GM12878 (cell line): Measurements from ENCODE around the gene TUBA4B. TPM values are rescaled to one million over a fixed set of nuclear protein-coding genes. Genes with fewer than 3 reads are reported as not detected.

Experiments
- ATAC-seq: fragments of 200-7000 bp; cut with Tn5 transposase; 3 replicates; pipeline ENCODE4 v1.9.1; 2020; ENCODE audit warnings: mild to moderate bottlenecking, moderate library complexity
- BruUV-seq: library from RNA; stranded (reverse); fragments of 400-500 nt; replicated peaks from 2 replicates; lab custom pipeline; 2021; lab: Mats Ljungman, UMichigan
- CTCF ChIA-PET: fragments of 300-600 bp; sonication (Branson Sonifier 250); formaldehyde crosslinking; extraction: SDS; loops from one replicate; lab custom pipeline; 2021; ENCODE audit warnings: inconsistent platforms; lab: Yijun Ruan, JAX
- POLR2A ChIA-PET: fragments of 350-600 bp; formaldehyde crosslinking; extraction: SDS; loops from one replicate; lab custom pipeline; 2021; ENCODE audit warnings: inconsistent platforms; lab: Charles Lee
- RAD21 ChIA-PET: fragments of 300-600 bp; sonication (Branson Sonifier 250); formaldehyde crosslinking; loops from one replicate; lab custom pipeline; 2023; ENCODE audit warnings: antibody characterized with exemption; ENCODE audit not compliant: unreplicated experiment; lab: Charles Lee
- SMC1A ChIA-PET: fragments of 300-600 bp; sonication (Branson Sonifier 250); formaldehyde crosslinking; loops from one replicate; lab custom pipeline; 2023; ENCODE audit not compliant: unreplicated experiment, uncharacterized antibody; lab: Charles Lee
- DNase-seq: peaks from one replicate; pipeline ENCODE4 v3.0.0-alpha.2; 2011; ENCODE audit warnings: low read depth, low spot score
- FAIRE-seq: peaks from 3 replicates; lab custom pipeline; 2011; peaks lifted over from hg19 to GRCh38; lab: Jason Lieb, UNC
- H2AFZ ChIP-seq: 2 replicates; pipeline ENCODE4 v1.6.0; 2011; ENCODE audit warnings: low read depth, low read length, control low read depth; ENCODE audit not compliant: control insufficient read depth
- H3K27ac ChIP-seq: 2 replicates; pipeline ENCODE4 v1.5.1; 2011; ENCODE audit warnings: control low read depth; ENCODE audit not compliant: control insufficient read depth, insufficient read depth
- H3K27me3 ChIP-seq, 2 experiments: replicated peaks in 1 of 2; 2 replicates each; pipeline versions ENCODE4 v1.6.0 to v1.6.1; 2011; ENCODE audit warnings: low read length in 1 of 2; ENCODE audit not compliant: control insufficient read depth in 2 of 2, insufficient read depth in 2 of 2
- H3K36me3 ChIP-seq, 2 experiments: 2 replicates each; pipeline ENCODE4 v1.5.1; 2011; ENCODE audit warnings: low read length in 1 of 2; ENCODE audit not compliant: control insufficient read depth in 2 of 2, insufficient read depth in 2 of 2
- H3K4me1 ChIP-seq: 2 replicates; pipeline ENCODE4 v1.6.1; 2011; ENCODE audit warnings: mild to moderate bottlenecking, low read length, moderate library complexity, mixed read lengths; ENCODE audit not compliant: control insufficient read depth, insufficient read depth
- H3K4me2 ChIP-seq: 2 replicates; pipeline ENCODE4 v1.6.0; 2011; ENCODE audit warnings: control low read depth; ENCODE audit not compliant: control insufficient read depth, insufficient read depth
- H3K4me3 ChIP-seq: fragments of 200-600 bp; sonication (generic); 2 replicates; pipeline ENCODE4 v1.5.1; 2016
- H3K79me2 ChIP-seq: 2 replicates; pipeline ENCODE4 v1.6.0; 2011; ENCODE audit warnings: low read length; ENCODE audit not compliant: control insufficient read depth, insufficient read depth
- H3K9ac ChIP-seq: 2 replicates; pipeline ENCODE4 v1.8.0; 2011; ENCODE audit warnings: low read length, control low read depth, mixed read lengths; ENCODE audit not compliant: control insufficient read depth, insufficient read depth
- H3K9me3 ChIP-seq: replicated peaks from 3 replicates; pipeline ENCODE4 v1.5.1; 2011; ENCODE audit warnings: mild to moderate bottlenecking, low read length; ENCODE audit not compliant: control insufficient read depth, insufficient read depth
- H4K20me1 ChIP-seq: 2 replicates; pipeline ENCODE4 v1.6.0; 2011; ENCODE audit not compliant: control insufficient read depth, insufficient read depth
- ASH2L ChIP-seq: fragments of 300-600, 200-600 bp; sonication (generic); IDR thresholded peaks from 2 replicates; pipeline ENCODE4 v1.6.1; 2017; ENCODE audit warnings: low read depth, mild to moderate bottlenecking, borderline replicate concordance
- FOS ChIP-seq: IDR thresholded peaks from 3 replicates; pipeline ENCODE4 v1.6.1; 2011; ENCODE audit warnings: borderline replicate concordance; ENCODE audit not compliant: insufficient read length; ENCODE audit errors: extremely low read depth
- KLF5 ChIP-seq: fragments of 450-650 bp; IDR thresholded peaks from 2 replicates; pipeline ENCODE4 v1.6.1; 2014; ENCODE audit warnings: mild to moderate bottlenecking; ENCODE audit not compliant: partially characterized antibody
- MAX ChIP-seq: IDR thresholded peaks from 2 replicates; pipeline ENCODE4 v1.6.1; 2012; ENCODE audit warnings: low read depth, low read length, improper control_type of control experiment
- MTA3 ChIP-seq: IDR thresholded peaks from 2 replicates; pipeline ENCODE4 v1.6.1; 2012; ENCODE audit warnings: low read length, inconsistent platforms, borderline replicate concordance
- MYC ChIP-seq: IDR thresholded peaks from 2 replicates; pipeline ENCODE4 v1.6.1; 2011; ENCODE audit warnings: mild to moderate bottlenecking, low read length, moderate library complexity, inconsistent platforms; ENCODE audit not compliant: insufficient read depth, insufficient replicate concordance, insufficient read length, severe bottlenecking
- PBX3 ChIP-seq: IDR thresholded peaks from 2 replicates; pipeline ENCODE4 v1.6.1; 2011; ENCODE audit warnings: mild to moderate bottlenecking, low read depth, low read length, moderate library complexity; ENCODE audit not compliant: insufficient replicate concordance
- RELA ChIP-seq: fragments of 450-650 bp; IDR thresholded peaks from 2 replicates; pipeline ENCODE4 v1.8.0; 2014; ENCODE audit warnings: borderline replicate concordance; ENCODE audit not compliant: partially characterized antibody
- ZBTB40 ChIP-seq: fragments of 450-650 bp; IDR thresholded peaks from 2 replicates; pipeline ENCODE4 v1.6.1; 2016; ENCODE audit warnings: mild to moderate bottlenecking, moderate library complexity, borderline replicate concordance
- ZNF687 ChIP-seq: fragments of 450-650 bp; IDR thresholded peaks from 2 replicates; pipeline ENCODE4 v1.6.1; 2017; ENCODE audit warnings: mild to moderate bottlenecking, moderate library complexity
- WGBS: methylation state at CpG from one replicate; pipeline ENCODE4 v1.1.6; 2016; ENCODE audit warnings: low lambda C conversion rate; ENCODE audit not compliant: insufficient replicate concordance, insufficient coverage; ENCODE audit errors: missing lambda C conversion rate; 5-methylcytosine and 5-hydroxymethylcytosine counted together
- in situ Hi-C: fragments of 300-500 bp; cut with MboI; formaldehyde crosslinking; loops from 9 replicates; pipeline ENCODE4 v1.14.3; 2018; ENCODE audit warnings: mixed read lengths
- intact Hi-C: fragments of 100-400 bp; cut with micrococcal nuclease; formaldehyde crosslinking; loops from one replicate; pipeline ENCODE4 v1.14.2; 2022; ENCODE audit not compliant: unreplicated experiment
- polyA plus RNA-seq, 11 experiments: library from polyadenylated mRNA; depleted of rRNA in 4 of 11; unstranded in 6 of 11; stranded (reverse) in 5 of 11; fragments of >200 nt; fragmentation: Nextera tagmentation in 4 of 11; fragmentation: Illumina TruSeq in 1 of 11; extraction: Ambion mirVana in 4 of 11; extraction: Trizol in 1 of 11; gene quantifications; 1 replicate in 1 of 11; 2 replicates in 10 of 11; pipeline versions ENCODE4 v1.2.1 to v1.2.3, GENCODE V29; 2011 to 2016; ENCODE audit warnings: inconsistent platforms in 2 of 11, missing spikeins in 2 of 11, low read depth in 1 of 11
- total RNA-seq, 4 experiments: library from RNA; depleted of rRNA in 3 of 4; stranded (reverse); fragments of >200 nt in 3 of 4; fragmentation: Illumina TruSeq in 1 of 4; extraction: Trizol in 1 of 4; gene quantifications; 2 replicates each; pipeline versions ENCODE4 v1.2.1 to v1.2.3, GENCODE V29; 2013 to 2021

Gene TUBA4B
- total and polyA plus RNA-seq, 10 of the 15 experiments (the other 5 are each of a cell fraction or from before 2014, with no cell fraction given): 0.07 TPM; not detected in 9

GRCh38 chr2:219266232-219266631 is 13.2 kb downstream of the TUBA4B start:
- in situ Hi-C loops: no loop called here
- no TSS peak for BruUV-seq
- TF ChIP-seq ZBTB40 (no peak), ASH2L (no peak), PBX3 (no peak), FOS (no peak), ZNF687 (no peak), MYC (no peak), KLF5 (no peak), MAX (no peak), MTA3 (no peak), RELA (no peak)
- TF ChIP-seq, all 136 proteins: peak for 0
- no peak for ATAC-seq
- Histone ChIP-seq H4K20me1 (no peaks in the 10 kb centered on the region), H3K27ac (no peak overlapping the region), H2AFZ (no peak overlapping the region), H3K9me3 (no peaks in the 10 kb centered on the region), H3K4me3 (no peak overlapping the region), H3K79me2 (no peaks in the 10 kb centered on the region), H3K27me3 (peaks cover 0 to under 1% of the 10 kb centered on the region in 2 experiments; a peak in 1 of 4 replicates), H3K4me1 (no peaks in the 10 kb centered on the region), H3K9ac (no peak overlapping the region), H3K4me2 (no peak overlapping the region), H3K36me3 (no peaks in the 10 kb centered on the region)
- ChIA-PET SMC1A (interaction anchor here (2.1 kb wide), 1 partner anchor 12 kb away, joined by 5 read pairs; no protein-coding TSS in a partner anchor), POLR2A (interaction anchor here (1.1 kb wide), 1 partner anchor 54 kb away, joined by 4 read pairs; no protein-coding TSS in a partner anchor), RAD21 (no interaction called here), CTCF (interaction anchor here (1.5 to 2.1 kb wide), 3 partner anchors 11 to 29 kb away, joined by 3 to 9 read pairs (median 6); no protein-coding TSS in a partner anchor)
- no peak for DNase-seq
- FAIRE-seq: no peak
- WGBS: 58% methylated on average over 5 of the region's 5 CpGs
- intact Hi-C loops: no loop called here
